Neural progenitor cell (in vitro differentiated cells): ENCODE measurements around the gene GPR45. TPM values are rescaled to one million over a fixed set of nuclear protein-coding genes. Genes with fewer than 3 reads are reported as not detected.

ENCODE experiments used
- DNase-seq: peaks from one replicate; pipeline ENCODE4 v3.0.0-alpha.2; 2016; ENCODE audit warnings: low spot score
- H2AFZ ChIP-seq: fragments of 200-600 bp; sonication (generic); replicated peaks from 2 replicates; pipeline ENCODE4 v1.6.1; 2016; ENCODE audit warnings: antibody characterized with exemption
- H3F3A ChIP-seq: fragments of 200-600 bp; sonication (generic); 2 replicates; pipeline ENCODE4 v1.6.1; 2016; ENCODE audit warnings: antibody characterized with exemption, low read depth
- H3K27ac ChIP-seq: fragments of 200-600 bp; sonication (generic); 2 replicates; pipeline ENCODE4 v1.5.1; 2016; ENCODE audit warnings: mild to moderate bottlenecking
- H3K27me3 ChIP-seq: fragments of 200-600 bp; sonication (generic); 2 replicates; pipeline ENCODE4 v1.6.1; 2016; ENCODE audit warnings: mild to moderate bottlenecking, moderate library complexity
- H3K36me3 ChIP-seq: fragments of 200-600 bp; sonication (generic); 2 replicates; pipeline ENCODE4 v1.5.1; 2016
- H3K4me1 ChIP-seq: fragments of 200-600 bp; sonication (generic); 2 replicates; pipeline ENCODE4 v1.6.1; 2016; ENCODE audit warnings: mixed run types
- H3K4me2 ChIP-seq: fragments of 200-600 bp; sonication (generic); 2 replicates; pipeline ENCODE4 v1.6.1; 2016
- H3K4me3 ChIP-seq: fragments of 200-600 bp; sonication (generic); 2 replicates; pipeline ENCODE4 v1.5.1; 2016
- H3K79me2 ChIP-seq: fragments of 200-600 bp; sonication (generic); 2 replicates; pipeline ENCODE4 v1.6.1; 2016; ENCODE audit warnings: low read depth
- H3K9ac ChIP-seq: fragments of 200-600 bp; sonication (generic); 2 replicates; pipeline ENCODE4 v1.6.1; 2016
- H3K9me3 ChIP-seq: fragments of 200-600 bp; sonication (generic); 2 replicates; pipeline ENCODE4 v1.5.1; 2016; ENCODE audit warnings: low read depth
- H4K20me1 ChIP-seq: fragments of 200-600 bp; sonication (generic); 2 replicates; pipeline ENCODE4 v1.6.1; 2016; ENCODE audit warnings: low read depth
- H3K27ac Mint-ChIP-seq: 3 replicates; pipeline ENCODE4 v1.8.0; 2021; ENCODE audit warnings: mixed read lengths
- H3K27me3 Mint-ChIP-seq: 2 replicates; pipeline ENCODE4 v1.8.0; 2022; ENCODE audit warnings: low read depth, mild to moderate bottlenecking, inconsistent platforms, moderate library complexity, mixed read lengths; ENCODE audit not compliant: insufficient read depth
- H3K36me3 Mint-ChIP-seq: 3 replicates; pipeline ENCODE4 v1.8.0; 2021; ENCODE audit warnings: mixed read lengths
- H3K4me1 Mint-ChIP-seq: 3 replicates; pipeline ENCODE4 v1.8.0; 2021; ENCODE audit warnings: mixed read lengths
- H3K4me3 Mint-ChIP-seq: 3 replicates; pipeline ENCODE4 v1.8.0; 2021; ENCODE audit warnings: mild to moderate bottlenecking, moderate library complexity, mixed read lengths
- H3K9me3 Mint-ChIP-seq: 3 replicates; pipeline ENCODE4 v1.8.0; 2020; ENCODE audit warnings: mixed read lengths
- EZH2 ChIP-seq: fragments of 200-600 bp; sonication (generic); IDR thresholded peaks from 2 replicates; pipeline ENCODE4 v1.6.1; 2017; ENCODE audit warnings: antibody characterized with exemption, mild to moderate bottlenecking, moderate library complexity
- EZH2phosphoT487 ChIP-seq: fragments of 200-600 bp; sonication (generic); IDR thresholded peaks from 2 replicates; pipeline ENCODE4 v1.6.1; 2017; ENCODE audit warnings: antibody characterized with exemption
- total RNA-seq: library from RNA; depleted of rRNA; stranded (reverse); fragments of >200 nt; gene quantifications from 2 replicates; pipeline ENCODE4 v1.2.3, GENCODE V29; 2015; ENCODE audit warnings: low replicate concordance
- TF ChIP-seq, protein P1 (sequence below): fragments of 200-600 bp; sonication (generic); IDR thresholded peaks from 2 replicates; pipeline ENCODE4 v1.5.1; 2017; ENCODE audit warnings: antibody characterized with exemption, mild to moderate bottlenecking

Gene GPR45
- total RNA-seq, 1 donor from 2014 or later = not detected

DNA sequence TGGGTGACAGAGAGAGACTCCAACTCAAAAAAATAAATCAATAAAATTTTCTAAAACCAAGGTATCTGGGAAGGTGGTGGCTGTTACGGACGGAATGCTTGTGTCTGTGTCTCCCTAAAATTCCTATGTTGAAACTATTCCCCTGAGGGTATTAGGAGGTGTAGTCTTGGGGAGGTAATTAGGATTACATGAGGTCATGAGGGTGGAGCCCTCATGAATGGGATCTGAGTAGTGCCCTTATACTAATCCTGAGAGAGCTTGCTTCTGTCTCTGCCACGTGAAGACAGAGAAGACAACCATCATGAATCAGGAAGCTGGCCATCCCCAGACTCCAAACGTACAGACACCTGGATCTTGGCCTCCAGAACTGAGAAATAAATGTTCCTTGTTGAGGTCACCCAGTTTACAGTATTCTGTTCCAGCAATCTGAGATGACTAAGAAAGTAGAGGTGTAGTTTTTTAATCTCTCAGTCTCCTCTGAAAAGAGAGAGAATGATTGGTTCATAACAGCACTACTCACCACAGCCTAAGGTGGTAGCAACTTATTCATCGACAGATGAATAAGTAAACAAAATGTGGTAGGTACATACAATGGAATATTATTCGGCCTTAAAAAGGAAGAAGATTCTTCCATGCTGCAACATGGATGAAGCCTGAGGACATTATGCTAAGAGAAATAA lies 49.6 kb downstream of the GPR45 start:
- no peaks in the 10 kb centered on the region for H3K9me3 Mint-ChIP-seq
- no peak overlapping the region for H3K4me3 Mint-ChIP-seq
- H3K27me3 ChIP-seq = no peaks in the 10 kb centered on the region
- DNase-seq = no peak
- peaks cover 16% of the 10 kb centered on the region for H3K36me3 Mint-ChIP-seq
- peaks cover 4% of the 10 kb centered on the region for H3K36me3 ChIP-seq
- H3K4me1 Mint-ChIP-seq = no peaks in the 10 kb centered on the region
- no peaks in the 10 kb centered on the region for H3K27me3 Mint-ChIP-seq
- no peak overlapping the region for H3K9ac ChIP-seq
- H4K20me1 ChIP-seq = no peaks in the 10 kb centered on the region
- no peaks in the 10 kb centered on the region for H3K9me3 ChIP-seq
- H2AFZ ChIP-seq = no peak overlapping the region
- no peak overlapping the region for H3K4me3 ChIP-seq
- TF ChIP-seq EZH2phosphoT487 (no peak), EZH2 (no peak)
- TF ChIP-seq, protein P1, sequence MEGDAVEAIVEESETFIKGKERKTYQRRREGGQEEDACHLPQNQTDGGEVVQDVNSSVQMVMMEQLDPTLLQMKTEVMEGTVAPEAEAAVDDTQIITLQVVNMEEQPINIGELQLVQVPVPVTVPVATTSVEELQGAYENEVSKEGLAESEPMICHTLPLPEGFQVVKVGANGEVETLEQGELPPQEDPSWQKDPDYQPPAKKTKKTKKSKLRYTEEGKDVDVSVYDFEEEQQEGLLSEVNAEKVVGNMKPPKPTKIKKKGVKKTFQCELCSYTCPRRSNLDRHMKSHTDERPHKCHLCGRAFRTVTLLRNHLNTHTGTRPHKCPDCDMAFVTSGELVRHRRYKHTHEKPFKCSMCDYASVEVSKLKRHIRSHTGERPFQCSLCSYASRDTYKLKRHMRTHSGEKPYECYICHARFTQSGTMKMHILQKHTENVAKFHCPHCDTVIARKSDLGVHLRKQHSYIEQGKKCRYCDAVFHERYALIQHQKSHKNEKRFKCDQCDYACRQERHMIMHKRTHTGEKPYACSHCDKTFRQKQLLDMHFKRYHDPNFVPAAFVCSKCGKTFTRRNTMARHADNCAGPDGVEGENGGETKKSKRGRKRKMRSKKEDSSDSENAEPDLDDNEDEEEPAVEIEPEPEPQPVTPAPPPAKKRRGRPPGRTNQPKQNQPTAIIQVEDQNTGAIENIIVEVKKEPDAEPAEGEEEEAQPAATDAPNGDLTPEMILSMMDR = no peak
- no peak overlapping the region for H3K4me2 ChIP-seq
- no peak overlapping the region for H3K27ac Mint-ChIP-seq
- H3F3A ChIP-seq = no peaks in the 10 kb centered on the region
- H3K79me2 ChIP-seq = no peaks in the 10 kb centered on the region
- no peaks in the 10 kb centered on the region for H3K4me1 ChIP-seq
- H3K27ac ChIP-seq = no peak overlapping the region

DNA sequence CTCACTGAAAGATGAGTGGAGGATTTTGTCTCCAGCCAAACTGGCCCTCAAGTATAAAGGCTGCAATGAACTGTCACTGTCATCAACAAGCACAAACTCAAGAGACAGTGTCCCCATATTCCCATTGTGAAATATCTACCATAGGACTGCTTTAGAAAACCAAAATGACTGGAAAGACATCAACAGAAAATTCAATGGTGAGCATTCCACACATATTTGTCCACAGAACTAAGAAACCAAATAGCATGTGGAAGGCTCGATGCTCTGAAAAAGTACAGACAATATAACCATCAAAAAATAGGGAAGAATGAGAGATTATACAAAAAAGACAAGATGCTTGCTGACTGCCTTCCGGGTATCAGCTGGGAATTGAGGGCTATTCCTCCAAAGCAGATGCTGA lies 50.4 kb downstream of the GPR45 start:
- DNase-seq = no peak
- Histone ChIP-seq H3F3A (no peaks in the 10 kb centered on the region), H4K20me1 (no peaks in the 10 kb centered on the region), H3K4me2 (no peak overlapping the region), H3K9me3 (no peaks in the 10 kb centered on the region), H2AFZ (no peak overlapping the region), H3K9ac (no peak overlapping the region), H3K27ac (no peak overlapping the region), H3K36me3 (peaks cover 4% of the 10 kb centered on the region), H3K79me2 (no peaks in the 10 kb centered on the region), H3K4me3 (no peak overlapping the region), H3K27me3 (no peaks in the 10 kb centered on the region), H3K4me1 (no peaks in the 10 kb centered on the region)
- Mint-ChIP-seq H3K36me3 (peaks cover 16% of the 10 kb centered on the region), H3K9me3 (no peaks in the 10 kb centered on the region), H3K4me1 (no peaks in the 10 kb centered on the region), H3K4me3 (no peak overlapping the region), H3K27me3 (no peaks in the 10 kb centered on the region), H3K27ac (no peak overlapping the region)
- TF ChIP-seq, protein P1 = no peak
- no peak for TF ChIP-seq EZH2phosphoT487
- TF ChIP-seq EZH2 = no peak

Other genes starting within 250 kb of the GPR45 start
- gene MRPS9, start 203.7 kb upstream of the GPR45 start, total RNA-seq = 61.4 and 78.0 TPM in 2 replicates
- gene TGFBRAP1, start 88.0 kb downstream of the GPR45 start, total RNA-seq = 13.8 and 14.0 TPM in 2 replicates
- 29.7 and 42.9 TPM in 2 replicates for gene C2orf49, start 95.8 kb downstream of the GPR45 start, total RNA-seq
- 17.8 and 20.7 TPM in 2 replicates for gene FHL2, start 157.3 kb downstream of the GPR45 start, total RNA-seq